IMR-90 (cell line): ENCODE results near the gene NUDT3. TPM values are rescaled to one million over a fixed set of nuclear protein-coding genes. Genes with fewer than 3 reads are reported as not detected.

ENCODE experiments used
- ATAC-seq: fragments of 200-7000 bp; cut with Tn5 transposase; 2 replicates; pipeline ENCODE4 v1.9.1; 2020; ENCODE audit warnings: low read depth, mild to moderate bottlenecking, moderate library complexity
- BruUV-seq: library from RNA; stranded (reverse); fragments of 400-500 nt; replicated peaks from 2 replicates; lab custom pipeline; 2021; lab: Mats Ljungman, UMichigan
- CTCF ChIA-PET: fragments of 300-600 bp; formaldehyde crosslinking; extraction: SDS; loops from one replicate; lab custom pipeline; 2021; ENCODE audit warnings: antibody characterized with exemption; lab: Yijun Ruan, JAX
- POLR2A ChIA-PET: fragments of 300-600 bp; sonication (Branson Sonifier 250); formaldehyde crosslinking; loops from one replicate; lab custom pipeline; 2022; ENCODE audit warnings: antibody characterized with exemption; ENCODE audit not compliant: unreplicated experiment; lab: Charles Lee
- DNase-seq: peaks from one replicate; pipeline ENCODE4 v3.0.0; 2013
- H2AFZ ChIP-seq: replicated peaks from 2 replicates; pipeline ENCODE3; 2013; ENCODE audit warnings: low read length, mild to moderate bottlenecking; ENCODE audit not compliant: poor library complexity
- H2AK5ac ChIP-seq: 2 replicates; pipeline ENCODE4 v1.6.1; 2013; ENCODE audit warnings: low read depth, low read length, inconsistent platforms
- H2AK9ac ChIP-seq: replicated peaks from 2 replicates; pipeline ENCODE3; 2013; ENCODE audit warnings: mild to moderate bottlenecking, low read depth, low read length, moderate library complexity; ENCODE audit not compliant: poor library complexity
- H2BK120ac ChIP-seq: 2 replicates; pipeline ENCODE4 v1.6.1; 2013; ENCODE audit warnings: low read depth, low read length, inconsistent platforms
- H2BK15ac ChIP-seq: 3 replicates; pipeline ENCODE4 v1.6.1; 2013; ENCODE audit warnings: low read depth, low read length, inconsistent platforms
- H2BK20ac ChIP-seq: 2 replicates; pipeline ENCODE4 v1.6.1; 2013; ENCODE audit warnings: low read depth, mild to moderate bottlenecking, inconsistent platforms, low read length, moderate library complexity
- H2BK5ac ChIP-seq: 2 replicates; pipeline ENCODE4 v1.6.1; 2013; ENCODE audit warnings: mild to moderate bottlenecking, low read depth, low read length, inconsistent platforms; ENCODE audit not compliant: poor library complexity, severe bottlenecking
- H3K14ac ChIP-seq: replicated peaks from 2 replicates; pipeline ENCODE4 v1.6.1; 2013; ENCODE audit warnings: low read depth, low read length, inconsistent platforms
- H3K18ac ChIP-seq: 2 replicates; pipeline ENCODE4 v1.6.1; 2013; ENCODE audit warnings: low read depth, low read length, control low read depth
- H3K23ac ChIP-seq: 2 replicates; pipeline ENCODE4 v1.6.1; 2013; ENCODE audit warnings: low read depth, low read length, inconsistent platforms
- H3K27ac ChIP-seq: 2 replicates; pipeline ENCODE4 v1.5.1; 2013; ENCODE audit warnings: mild to moderate bottlenecking, control low read depth, low read length; ENCODE audit not compliant: insufficient read depth
- H3K27me3 ChIP-seq: 2 replicates; pipeline ENCODE4 v1.6.1; 2013; ENCODE audit warnings: low read length; ENCODE audit not compliant: control insufficient read depth, insufficient read depth
- H3K36me3 ChIP-seq: 2 replicates; pipeline ENCODE4 v1.6.1; 2013; ENCODE audit warnings: low read length, mixed read lengths; ENCODE audit not compliant: control insufficient read depth, insufficient read depth
- H3K4ac ChIP-seq: 2 replicates; pipeline ENCODE4 v1.6.1; 2013; ENCODE audit warnings: low read depth, low read length, inconsistent platforms
- H3K4me1 ChIP-seq: 2 replicates; pipeline ENCODE4 v1.6.1; 2013; ENCODE audit warnings: low read length, mixed read lengths; ENCODE audit not compliant: control insufficient read depth, insufficient read depth
- H3K4me2 ChIP-seq: 2 replicates; pipeline ENCODE4 v1.6.1; 2013; ENCODE audit warnings: low read depth, mild to moderate bottlenecking, control low read depth, low read length, moderate library complexity
- H3K4me3 ChIP-seq: 2 replicates; pipeline ENCODE4 v1.5.1; 2013; ENCODE audit warnings: low read depth, mild to moderate bottlenecking, control low read depth, low read length, moderate library complexity; ENCODE audit not compliant: insufficient read depth
- H3K56ac ChIP-seq: 2 replicates; pipeline ENCODE4 v1.6.1; 2013; ENCODE audit warnings: low read length, inconsistent platforms; ENCODE audit not compliant: insufficient read depth; ENCODE audit errors: extremely low read depth
- H3K79me1 ChIP-seq, 2 experiments: 2 replicates each; pipeline ENCODE4 v1.6.1; 2013; ENCODE audit warnings: low read length in 2 of 2, inconsistent platforms in 1 of 2, low read depth in 1 of 2
- H3K9ac ChIP-seq: 2 replicates; pipeline ENCODE4 v1.6.1; 2013; ENCODE audit warnings: low read depth, low read length, control low read depth
- H3K9me1 ChIP-seq: 2 replicates; pipeline ENCODE4 v1.6.1; 2013; ENCODE audit warnings: low read length, inconsistent platforms; ENCODE audit not compliant: insufficient read depth
- H3K9me3 ChIP-seq: 2 replicates; pipeline ENCODE4 v1.6.1; 2013; ENCODE audit warnings: low read length; ENCODE audit not compliant: control insufficient read depth, insufficient read depth
- H4K20me1 ChIP-seq: 2 replicates; pipeline ENCODE4 v1.6.1; 2013; ENCODE audit warnings: low read length, inconsistent platforms; ENCODE audit not compliant: insufficient read depth
- H4K5ac ChIP-seq: 2 replicates; pipeline ENCODE4 v1.6.1; 2013; ENCODE audit warnings: mild to moderate bottlenecking, low read depth, low read length, control low read depth
- H4K8ac ChIP-seq, 2 experiments: 2 replicates each; pipeline ENCODE4 v1.6.1; 2013; ENCODE audit warnings: low read depth in 2 of 2, low read length in 2 of 2, control low read depth in 1 of 2, inconsistent platforms in 1 of 2
- H4K91ac ChIP-seq: 2 replicates; pipeline ENCODE4 v1.6.1; 2013; ENCODE audit warnings: low read depth, low read length, inconsistent platforms; ENCODE audit not compliant: insufficient read depth
- BHLHE40 ChIP-seq: fragments of 150-350 bp; IDR thresholded peaks from 2 replicates; pipeline ENCODE4 v1.6.1; 2016; ENCODE audit warnings: mild to moderate bottlenecking, low read depth, low read length
- CHD1 ChIP-seq: IDR thresholded peaks from 2 replicates; pipeline ENCODE4 v1.6.1; 2012; ENCODE audit warnings: low read depth, low read length, improper control_type of control experiment
- MAFK ChIP-seq: IDR thresholded peaks from 2 replicates; pipeline ENCODE4 v1.6.1; 2012; ENCODE audit warnings: low read depth, low read length, improper control_type of control experiment
- MAZ ChIP-seq: IDR thresholded peaks from 2 replicates; pipeline ENCODE4 v1.6.1; 2012; ENCODE audit warnings: low read depth, mild to moderate bottlenecking, low read length, improper control_type of control experiment, moderate library complexity, borderline replicate concordance
- MXI1 ChIP-seq: IDR thresholded peaks from 2 replicates; pipeline ENCODE4 v1.6.1; 2012; ENCODE audit warnings: low read depth, mild to moderate bottlenecking, low read length, moderate library complexity, borderline replicate concordance
- NFE2L2 ChIP-seq: fragments of 150-350 bp; IDR thresholded peaks from 2 replicates; pipeline ENCODE4 v1.6.1; 2016; ENCODE audit warnings: low read depth, mild to moderate bottlenecking, low read length
- RAD21 ChIP-seq: IDR thresholded peaks from 2 replicates; pipeline ENCODE4 v1.6.1; 2012; ENCODE audit warnings: low read length, improper control_type of control experiment
- WGBS, 2 experiments: methylation state at CpG; one replicate each; pipeline versions ENCODE4 v1.1.5 to v1.1.7; 2013; ENCODE audit warnings: missing lambda C conversion rate in 2 of 2; ENCODE audit not compliant: insufficient read length in 1 of 2; ENCODE audit errors: extremely low coverage in 2 of 2; 5-methylcytosine and 5-hydroxymethylcytosine counted together
- dilution Hi-C: fragments of 300-500 bp; cut with HindIII; formaldehyde crosslinking; loops from one replicate; pipeline ENCODE4 v1.14.3; 2018; ENCODE audit warnings: low sequenced_read_pairs; ENCODE audit not compliant: unreplicated experiment
- in situ Hi-C: fragments of 300-500 bp; cut with MboI; formaldehyde crosslinking; loops from 3 replicates; pipeline ENCODE4 v1.14.3; 2019; ENCODE audit warnings: low sequenced_read_pairs, inconsistent platforms, mixed read lengths
- intact Hi-C: fragments of 100-400 bp; cut with micrococcal nuclease; formaldehyde crosslinking; loops from 2 replicates; pipeline ENCODE4 v1.10.0; 2022
- polyA plus RNA-seq, 3 experiments: library from polyadenylated mRNA; depleted of rRNA; stranded (reverse); fragments of >200 nt; gene quantifications; 2 replicates each; pipeline ENCODE4 v1.2.3, GENCODE V29; 2012; ENCODE audit warnings: low replicate concordance in 1 of 3
- total RNA-seq: library from RNA; depleted of rRNA; stranded (reverse); fragments of >200 nt; gene quantifications from 2 replicates; pipeline ENCODE4 v1.2.3, GENCODE V29; 2012

NUDT3 gene
- total and polyA plus RNA-seq, 2 of the 4 experiments (the other 2 are of a cell fraction): 10.1 to 17.2 TPM

GRCh38 chr6:34278833-34279232 is 113.6 kb downstream of the NUDT3 start:
- Histone ChIP-seq H4K20me1 (no peaks in the 10 kb centered on the region), H3K27ac (no peak overlapping the region), H3K4ac (no peak overlapping the region), H2BK20ac (no peak overlapping the region), H3K18ac (no peak overlapping the region), H3K9me3 (no peaks in the 10 kb centered on the region), H3K4me2 (no peak overlapping the region), H2AK9ac (no peak overlapping the region), H2BK120ac (no peak overlapping the region), H3K79me1 (no peaks in the 10 kb centered on the region), H2AFZ (no peak overlapping the region), H2AK5ac (no peak overlapping the region), H3K9me1 (peaks cover 10% of the 10 kb centered on the region; the same call in 1 of the 2 replicates), H3K23ac (no peak overlapping the region), H3K4me3 (no peak overlapping the region), H4K8ac (no peak overlapping the region), H3K27me3 (no peaks in the 10 kb centered on the region), H3K14ac (no peak overlapping the region), H3K9ac (no peak overlapping the region), H3K56ac (no peak overlapping the region), H2BK5ac (no peak overlapping the region), H3K36me3 (peaks cover 6% of the 10 kb centered on the region; the same call in 1 of the 2 replicates), H2BK15ac (no peak overlapping the region), H4K91ac (no peak overlapping the region), H4K5ac (no peak overlapping the region), H3K4me1 (peaks cover 2% of the 10 kb centered on the region; the same call in 1 of the 2 replicates)
- no peak for DNase-seq
- in situ Hi-C loops: no loop called here
- intact Hi-C loops: no loop called here
- 84% methylated on average over 4 of the region's 5 CpGs; no CpG with 5 or more reads in 1 of the 2 experiments for WGBS, 2 experiments
- dilution Hi-C loops: no loop called here
- ChIA-PET CTCF (interaction anchor here (0.6 kb wide), 1 partner anchor 109 kb away, joined by 4 read pairs; no protein-coding TSS in a partner anchor), POLR2A (no interaction called here)
- no peak for ATAC-seq
- no peak for TF ChIP-seq MAZ
- no peak for TF ChIP-seq CHD1
- TF ChIP-seq MXI1: no peak
- no peak for TF ChIP-seq BHLHE40
- TF ChIP-seq MAFK: no peak
- no peak for TF ChIP-seq RAD21
- TF ChIP-seq NFE2L2: no peak
- no TSS peak for BruUV-seq
